Measurements from ENCODE around the gene ZNF570.

Gene ZNF570

GRCh38 chr19:37492213-37492612 is 23.1 kb downstream of the ZNF570 start:
- FAIRE-seq (no peak), DNase-seq (ENCODE audit: insufficient read length, low spot score) (no peak)
- TF ChIP-seq PAX5 (IDR thresholded peaks at IDR 0.05; ENCODE audit: insufficient read depth, low read length, severe bottlenecking) (no peak), POLR2A (IDR thresholded peaks at IDR 0.05; ENCODE audit: low read depth, low read length) (no peak), SPI1 (IDR thresholded peaks at IDR 0.05; ENCODE audit: low read depth, low read length) (no peak), POU2F2 (IDR thresholded peaks at IDR 0.05; ENCODE audit: low read depth, low read length) (no peak), TAF1 (IDR thresholded peaks at IDR 0.05; ENCODE audit: low read depth, low read length) (no peak), POLR2AphosphoS5 (IDR thresholded peaks at IDR 0.05; ENCODE audit: low read depth, low read length) (no peak)

- no peak for FAIRE-seq
- no peak for TF ChIP-seq POLR2AphosphoS5 (IDR thresholded peaks at IDR 0.05; ENCODE audit: low read depth, low read length)
- TF ChIP-seq SPI1 (IDR thresholded peaks at IDR 0.05; ENCODE audit: low read depth, low read length) = no peak
- TF ChIP-seq PAX5 (IDR thresholded peaks at IDR 0.05; ENCODE audit: insufficient read depth, low read length, severe bottlenecking) = no peak
- TF ChIP-seq POU2F2 (IDR thresholded peaks at IDR 0.05; ENCODE audit: low read depth, low read length) = no peak
- no peak for DNase-seq (ENCODE audit: insufficient read length, low spot score)
These were observed 36.8 kb downstream of the ZNF570 start for GRCh38 chr19:37505958-37506386.

GRCh38 chr19:37506387-37507166 is 37.4 kb downstream of the ZNF570 start, which contains the start of gene ZNF793:
Gene ZNF793 (plus strand): TSS chr19:37506939. CDS start chr19:37523440, 16,501 bp downstream.
- DNase-seq (ENCODE audit: insufficient read length, low spot score) (no peak), FAIRE-seq (peak; percentile 90)
- TF ChIP-seq POLR2A (IDR thresholded peaks at IDR 0.05; ENCODE audit: low read depth, low read length) = peak; percentile 65
- TF ChIP-seq POU2F2 (IDR thresholded peaks at IDR 0.05; ENCODE audit: low read depth, low read length) = no peak; the same call in 1 of the 2 replicates
- TF ChIP-seq PAX5 (IDR thresholded peaks at IDR 0.05; ENCODE audit: insufficient read depth, low read length, severe bottlenecking) = no peak
- TF ChIP-seq TAF1 (IDR thresholded peaks at IDR 0.05; ENCODE audit: low read depth, low read length) = peak; percentile 24; the same call in 1 of the 2 replicates
- TF ChIP-seq POLR2AphosphoS5 (IDR thresholded peaks at IDR 0.05; ENCODE audit: low read depth, low read length) = peak; percentile 52; the same call in 1 of the 2 replicates
- TF ChIP-seq SPI1 (IDR thresholded peaks at IDR 0.05; ENCODE audit: low read depth, low read length) = no peak

GRCh38 chr19:37507167-37507464 is 38.0 kb downstream of the ZNF570 start:
- DNase-seq (ENCODE audit: insufficient read length, low spot score) (no peak), FAIRE-seq (no peak)
- no peak for TF ChIP-seq SPI1 (IDR thresholded peaks at IDR 0.05; ENCODE audit: low read depth, low read length)
- TF ChIP-seq TAF1 (IDR thresholded peaks at IDR 0.05; ENCODE audit: low read depth, low read length) = no peak
- TF ChIP-seq POU2F2 (IDR thresholded peaks at IDR 0.05; ENCODE audit: low read depth, low read length) = no peak
- no peak for TF ChIP-seq PAX5 (IDR thresholded peaks at IDR 0.05; ENCODE audit: insufficient read depth, low read length, severe bottlenecking)
- TF ChIP-seq POLR2AphosphoS5 (IDR thresholded peaks at IDR 0.05; ENCODE audit: low read depth, low read length) = no peak
- TF ChIP-seq POLR2A (IDR thresholded peaks at IDR 0.05; ENCODE audit: low read depth, low read length) = no peak

GRCh38 chr19:37511186-37511585 is 42.0 kb downstream of the ZNF570 start:
- no peak for FAIRE-seq
- TF ChIP-seq POU2F2 (IDR thresholded peaks at IDR 0.05; ENCODE audit: low read depth, low read length) = no peak
- TF ChIP-seq TAF1 (IDR thresholded peaks at IDR 0.05; ENCODE audit: low read depth, low read length) = no peak
- TF ChIP-seq POLR2AphosphoS5 (IDR thresholded peaks at IDR 0.05; ENCODE audit: low read depth, low read length) = no peak
- no peak for TF ChIP-seq POLR2A (IDR thresholded peaks at IDR 0.05; ENCODE audit: low read depth, low read length)
- no peak for TF ChIP-seq PAX5 (IDR thresholded peaks at IDR 0.05; ENCODE audit: insufficient read depth, low read length, severe bottlenecking)
- TF ChIP-seq SPI1 (IDR thresholded peaks at IDR 0.05; ENCODE audit: low read depth, low read length) = no peak
- DNase-seq (ENCODE audit: insufficient read length, low spot score) = no peak

GRCh38 chr19:37511821-37512220 is 42.7 kb downstream of the ZNF570 start:
- no peak for DNase-seq (ENCODE audit: insufficient read length, low spot score)
- FAIRE-seq = no peak
- TF ChIP-seq POU2F2 (IDR thresholded peaks at IDR 0.05; ENCODE audit: low read depth, low read length) (no peak), TAF1 (IDR thresholded peaks at IDR 0.05; ENCODE audit: low read depth, low read length) (no peak), POLR2A (IDR thresholded peaks at IDR 0.05; ENCODE audit: low read depth, low read length) (no peak), PAX5 (IDR thresholded peaks at IDR 0.05; ENCODE audit: insufficient read depth, low read length, severe bottlenecking) (no peak), POLR2AphosphoS5 (IDR thresholded peaks at IDR 0.05; ENCODE audit: low read depth, low read length) (no peak), SPI1 (IDR thresholded peaks at IDR 0.05; ENCODE audit: low read depth, low read length) (no peak)

GRCh38 chr19:37513397-37513796 is 44.2 kb downstream of the ZNF570 start:
- no peak for TF ChIP-seq POU2F2 (IDR thresholded peaks at IDR 0.05; ENCODE audit: low read depth, low read length)
- TF ChIP-seq PAX5 (IDR thresholded peaks at IDR 0.05; ENCODE audit: insufficient read depth, low read length, severe bottlenecking) = no peak
- TF ChIP-seq SPI1 (IDR thresholded peaks at IDR 0.05; ENCODE audit: low read depth, low read length) = no peak
- no peak for TF ChIP-seq POLR2AphosphoS5 (IDR thresholded peaks at IDR 0.05; ENCODE audit: low read depth, low read length)
- TF ChIP-seq TAF1 (IDR thresholded peaks at IDR 0.05; ENCODE audit: low read depth, low read length) = no peak
- TF ChIP-seq POLR2A (IDR thresholded peaks at IDR 0.05; ENCODE audit: low read depth, low read length) = no peak
- FAIRE-seq (no peak), DNase-seq (ENCODE audit: insufficient read length, low spot score) (no peak)

GRCh38 chr19:37519890-37520289 is 50.7 kb downstream of the ZNF570 start:
- DNase-seq (ENCODE audit: insufficient read length, low spot score) (no peak), FAIRE-seq (no peak)
- no peak for TF ChIP-seq TAF1 (IDR thresholded peaks at IDR 0.05; ENCODE audit: low read depth, low read length)
- no peak for TF ChIP-seq POLR2AphosphoS5 (IDR thresholded peaks at IDR 0.05; ENCODE audit: low read depth, low read length)
- no peak for TF ChIP-seq POLR2A (IDR thresholded peaks at IDR 0.05; ENCODE audit: low read depth, low read length)
- no peak for TF ChIP-seq POU2F2 (IDR thresholded peaks at IDR 0.05; ENCODE audit: low read depth, low read length)
- no peak for TF ChIP-seq PAX5 (IDR thresholded peaks at IDR 0.05; ENCODE audit: insufficient read depth, low read length, severe bottlenecking)

- FAIRE-seq = no peak
- no peak for TF ChIP-seq TAF1 (IDR thresholded peaks at IDR 0.05; ENCODE audit: low read depth, low read length)
- no peak for TF ChIP-seq POLR2AphosphoS5 (IDR thresholded peaks at IDR 0.05; ENCODE audit: low read depth, low read length)
- no peak for TF ChIP-seq POLR2A (IDR thresholded peaks at IDR 0.05; ENCODE audit: low read depth, low read length)
These were observed 68.3 kb downstream of the ZNF570 start for GRCh38 chr19:37537391-37537947.

More at GRCh38 chr19:37537391-37537947, 68.3 kb downstream of the ZNF570 start:
- no peak for DNase-seq (ENCODE audit: insufficient read length, low spot score)
